NCI-H187 (cell line): ENCODE data around the gene TRIO.

Experiments
- DNase-seq, 2 experiments: peaks; one replicate each; lab custom pipeline; 2025; lab: John Stamatoyannopoulos, UW

TRIO gene

GRCh38 chr5:14455814-14456321 lies 312.7 kb downstream of the TRIO start:
- no peak for DNase-seq

- DNase-seq: peak; percentile 29 to 53
These were observed 314.3 kb downstream of the TRIO start for GRCh38 chr5:14457476-14457875.

- no peak for DNase-seq
These were observed 315.3 kb downstream of the TRIO start for GRCh38 chr5:14458414-14458813.

DNA sequence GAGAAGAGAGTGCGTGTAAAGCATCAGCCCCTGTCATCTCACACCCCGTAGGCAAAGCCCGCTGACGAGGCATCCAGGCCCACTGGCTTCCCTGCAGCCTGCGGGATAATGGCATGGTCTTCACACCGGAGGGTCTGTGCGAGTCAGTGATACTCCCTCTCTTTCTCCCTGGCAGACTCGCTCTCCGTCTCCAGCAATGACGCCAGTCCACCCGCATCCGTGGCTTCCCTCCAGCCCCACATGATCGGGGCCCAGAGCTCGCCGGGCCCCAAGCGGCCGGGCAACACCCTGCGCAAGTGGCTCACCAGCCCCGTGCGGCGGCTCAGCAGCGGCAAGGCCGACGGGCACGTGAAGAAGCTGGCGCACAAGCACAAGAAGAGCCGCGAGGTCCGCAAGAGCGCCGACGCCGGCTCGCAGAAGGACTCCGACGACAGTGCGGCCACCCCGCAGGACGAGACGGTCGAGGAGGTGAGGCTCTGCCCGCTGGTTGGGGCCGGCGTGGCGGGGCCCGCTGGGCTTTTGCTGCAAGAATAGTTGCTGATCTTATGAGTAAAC lies 317.8 kb downstream of the TRIO start:
- no peak for DNase-seq

GRCh38 chr5:14462681-14463080 lies 319.5 kb downstream of the TRIO start:
- no peak for DNase-seq

DNA sequence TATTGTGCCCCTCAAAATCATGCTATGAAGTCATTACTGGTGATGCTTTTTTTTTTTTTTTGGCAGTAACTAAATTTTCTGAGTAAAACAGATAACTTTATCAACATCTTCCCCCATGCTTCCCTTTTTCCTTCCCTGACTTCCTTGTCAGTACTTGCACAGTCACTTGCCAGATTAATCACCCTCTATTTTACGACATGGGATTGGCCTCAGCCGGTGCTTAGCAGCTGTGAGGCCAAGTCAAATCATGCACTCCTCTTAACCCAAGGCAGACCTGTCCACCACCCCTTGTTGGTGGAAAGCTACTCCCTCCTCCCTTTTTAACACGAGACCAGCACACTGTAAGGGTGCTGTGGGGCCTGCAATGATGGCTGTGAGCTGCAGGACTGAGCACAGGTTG lies 320.5 kb downstream of the TRIO start:
- no peak for DNase-seq

DNA sequence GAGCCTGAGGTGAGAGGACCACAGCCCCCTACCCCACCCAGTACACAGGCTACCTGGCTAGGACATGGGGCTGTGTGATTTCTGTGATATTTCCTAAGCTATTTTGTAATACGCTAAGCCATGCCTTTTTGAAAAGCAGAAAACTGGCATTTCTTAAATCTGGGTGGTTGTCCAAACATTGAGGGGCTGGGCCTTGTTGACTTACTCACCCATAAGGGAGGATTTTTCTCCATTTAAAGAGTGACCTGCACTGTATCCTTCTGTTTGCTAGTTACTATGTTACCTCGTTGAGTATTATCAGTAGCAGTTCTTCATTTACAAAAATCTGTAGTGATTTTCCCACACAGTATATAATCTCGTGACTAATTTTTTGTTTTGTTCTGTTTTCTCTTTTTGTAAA lies 321.0 kb downstream of the TRIO start:
- no peak for DNase-seq

DNA sequence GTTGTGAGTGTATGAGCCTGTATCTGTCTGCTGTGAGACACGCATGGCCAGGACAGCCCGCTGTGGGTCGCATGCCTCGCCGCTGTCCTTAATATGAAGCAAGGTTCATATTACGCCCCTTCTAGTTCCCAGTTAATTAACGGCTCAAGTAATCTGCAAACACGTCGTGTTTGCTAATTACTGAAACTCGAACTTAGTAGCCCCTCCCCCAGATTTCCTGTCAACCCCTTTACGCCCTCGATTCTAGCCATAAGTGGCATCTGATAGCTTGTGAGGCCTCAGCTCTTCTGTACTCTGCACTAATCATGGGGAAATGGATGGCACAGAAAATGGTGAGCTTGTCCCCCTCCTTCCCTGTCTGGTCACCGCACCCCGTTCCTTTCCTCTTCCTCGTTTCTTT lies 321.5 kb downstream of the TRIO start:
- no peak for DNase-seq

GRCh38 chr5:14465116-14465515 lies 322.0 kb downstream of the TRIO start:
- no peak for DNase-seq

GRCh38 chr5:14465776-14466175 lies 322.6 kb downstream of the TRIO start:
- no peak for DNase-seq

DNA sequence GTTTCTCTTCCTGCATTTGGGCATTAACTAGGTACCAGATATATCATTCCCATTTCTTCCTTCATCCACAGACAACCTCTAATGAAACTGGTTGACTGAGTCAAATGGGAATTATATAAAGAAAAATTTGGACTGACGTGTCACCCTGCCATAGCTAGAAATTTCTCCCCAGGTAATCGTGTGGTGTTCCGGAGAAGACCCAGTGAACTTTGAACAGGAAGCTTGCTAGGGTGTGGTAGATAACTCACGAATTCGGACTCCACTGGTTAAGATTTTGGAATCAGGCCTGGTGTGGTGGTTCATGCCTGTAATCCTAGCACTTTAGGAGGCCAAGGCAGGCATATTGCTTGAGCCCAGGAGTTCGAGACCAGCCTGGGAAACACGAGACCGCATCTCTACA lies 324.1 kb downstream of the TRIO start:
- DNase-seq: no peak

DNA sequence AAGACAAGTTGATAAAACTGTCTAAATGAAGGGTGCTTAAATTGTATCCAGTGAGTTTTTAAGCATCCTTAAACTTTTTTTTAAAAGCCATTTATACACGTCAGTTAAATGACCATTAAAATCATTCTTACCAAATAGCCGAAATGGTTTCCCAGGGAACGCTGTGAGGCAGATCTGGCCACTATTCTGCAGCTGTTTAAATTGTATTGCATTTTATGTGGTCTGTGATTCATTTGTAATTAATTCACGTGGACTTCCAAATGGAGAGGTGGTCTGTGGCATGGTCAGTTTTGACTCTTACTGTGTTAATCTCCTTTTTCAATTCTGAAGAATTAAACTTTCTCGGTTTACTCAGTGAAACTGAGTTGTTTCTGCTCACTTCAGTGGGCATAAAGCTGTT lies 324.7 kb downstream of the TRIO start:
- DNase-seq: no peak

- no peak for DNase-seq
These were observed 326.6 kb downstream of the TRIO start for GRCh38 chr5:14469551-14470377.

DNA sequence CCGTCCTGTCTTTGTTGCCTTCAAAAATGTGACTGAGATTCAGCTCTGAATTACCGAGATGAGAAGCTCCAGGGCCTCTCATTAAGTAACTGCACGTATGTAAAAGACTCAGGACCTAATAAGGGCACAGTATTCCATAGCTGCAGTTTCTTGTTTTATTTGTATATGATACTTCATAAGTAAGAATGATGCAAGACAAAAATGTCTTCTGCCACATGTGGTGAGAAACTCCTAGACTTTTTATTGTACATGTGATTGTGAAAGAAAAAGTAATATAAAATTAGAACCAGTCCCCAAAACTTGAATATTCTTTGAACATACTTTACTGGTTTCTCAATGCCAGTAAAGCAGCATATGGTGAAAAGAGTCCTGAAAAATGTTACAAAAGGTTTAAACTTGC lies 328.4 kb downstream of the TRIO start:
- DNase-seq: no peak

- DNase-seq: no peak
These were observed 329.9 kb downstream of the TRIO start for GRCh38 chr5:14472986-14473567.

DNA sequence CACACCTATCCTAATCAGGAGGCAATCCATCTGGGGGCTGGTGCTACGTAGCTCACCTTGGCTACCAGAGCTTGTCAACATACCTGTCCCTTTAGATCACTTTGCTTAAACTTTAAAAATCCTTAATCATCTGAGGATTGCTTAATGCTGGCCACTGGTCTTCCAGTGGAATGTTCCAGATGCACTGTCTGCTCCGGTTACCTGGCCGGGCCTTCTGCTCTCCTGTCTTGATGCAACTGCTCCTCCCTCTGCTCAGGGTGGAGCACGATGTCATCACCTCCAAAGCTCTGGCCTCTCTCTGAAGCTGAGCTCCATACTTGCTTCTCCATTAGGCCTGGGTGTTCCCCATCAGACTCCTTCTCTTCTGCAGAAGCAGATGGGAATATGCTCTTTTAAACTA lies 331.9 kb downstream of the TRIO start:
- no peak for DNase-seq

- DNase-seq: no peak
These were observed 333.8 kb downstream of the TRIO start for GRCh38 chr5:14476786-14477435.

DNA sequence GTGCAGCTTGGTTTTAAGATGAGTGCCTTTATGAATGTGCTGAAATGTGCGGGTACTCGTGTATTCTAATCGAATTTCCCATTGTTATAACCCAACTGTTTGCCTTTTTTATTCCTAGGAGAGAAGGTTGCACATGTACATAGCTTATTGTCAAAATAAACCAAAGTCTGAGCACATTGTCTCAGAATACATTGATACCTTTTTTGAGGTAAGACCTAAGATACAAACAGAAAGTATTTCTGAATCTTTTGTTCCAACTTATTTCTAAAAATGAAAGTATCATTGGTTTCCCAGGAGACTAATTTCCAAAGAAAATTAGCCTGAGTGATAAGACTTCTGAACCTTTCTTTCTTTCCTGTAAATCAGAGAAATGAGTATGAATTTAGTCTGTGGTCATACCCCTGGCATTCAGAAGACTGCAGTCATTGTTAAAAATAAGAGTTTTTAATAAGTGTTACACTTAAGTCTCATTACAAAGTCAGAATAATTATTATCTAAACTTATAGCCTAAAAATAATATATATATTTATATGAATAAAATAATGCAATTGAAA lies 336.1 kb downstream of the TRIO start:
- no peak for DNase-seq

DNA sequence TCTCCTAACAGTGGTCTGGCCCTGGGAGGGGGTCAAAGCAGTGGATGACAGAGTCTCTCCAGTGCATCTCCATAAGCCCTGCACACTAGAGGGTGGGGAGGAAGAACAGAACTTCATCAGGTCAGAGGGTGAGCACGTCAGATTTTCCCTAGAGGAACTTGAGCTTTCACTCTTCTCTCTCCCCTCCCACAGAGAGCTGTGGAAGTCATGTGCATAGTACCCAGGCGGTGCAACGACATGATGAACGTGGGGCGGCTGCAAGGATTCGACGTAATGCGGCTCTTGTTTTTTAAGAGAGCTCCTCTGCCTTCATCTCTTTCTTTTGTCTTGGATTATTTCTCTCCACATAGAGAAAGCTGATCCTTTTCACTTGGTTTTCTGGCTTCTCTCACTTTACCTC lies 338.2 kb downstream of the TRIO start:
- DNase-seq: no peak

DNA sequence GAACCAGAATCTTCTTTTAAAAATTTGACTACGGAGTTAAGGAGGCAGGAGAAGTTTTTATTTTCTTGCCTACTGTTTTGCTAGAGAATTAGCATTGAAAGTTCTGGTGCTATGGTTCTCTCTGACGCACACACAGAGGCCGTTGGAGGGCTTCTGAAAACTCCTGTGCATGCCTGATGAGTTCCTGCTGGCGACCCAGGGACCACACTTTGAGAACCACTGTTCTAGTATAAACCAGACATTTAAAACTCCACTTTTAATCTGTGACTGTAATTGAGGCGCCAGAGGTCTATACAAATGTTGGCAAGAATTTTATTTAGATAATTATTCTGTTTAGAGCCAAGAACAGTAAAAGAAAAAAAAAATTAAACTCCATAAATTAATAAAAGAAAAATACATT lies 338.9 kb downstream of the TRIO start:
- DNase-seq: no peak

GRCh38 chr5:14483504-14484157 lies 340.5 kb downstream of the TRIO start:
- DNase-seq: no peak

- DNase-seq: no peak
These were observed 343.3 kb downstream of the TRIO start for GRCh38 chr5:14486486-14486885.
